ENCODE results near the gene C2CD5. TPM values are rescaled to one million over a fixed set of nuclear protein-coding genes. Genes with fewer than 3 reads are reported as not detected.

Gene C2CD5
- total and polyA plus RNA-seq, 12 donors, result 13.8 to 38.9 (median 27.4) TPM

- peaks cover 0 to 17% of the 10 kb centered on the region in 2 donors for H3K36me3 ChIP-seq (replicated peaks in 1 of 2)
- TF ChIP-seq CTCF (IDR thresholded peaks at IDR 0.05) (no peak), POLR2A (IDR thresholded peaks at IDR 0.05) (no peak)
- H3K27me3 ChIP-seq, result no peaks in the 10 kb centered on the region
- H3K4me3 ChIP-seq, result no peak overlapping the region
- no peaks in the 10 kb centered on the region for H3K9me3 ChIP-seq (replicated peaks in 1 of 3)
- WGBS, 4 donors, result 93 to 98% (median 95%) methylated on average over 2 of the region's 2 CpGs
- intact Hi-C loops (cut with DNase I), result no loop called here
- H3K27ac ChIP-seq, result no peak overlapping the region
- no peak for DNase-seq
- H3K4me1 ChIP-seq (replicated peaks in 1 of 2), result peaks cover 0 to 14% of the 10 kb centered on the region in 2 donors
Measured at GRCh38 chr12:22535478-22535877, 8.9 kb downstream of the C2CD5 start.

- H3K4me1 ChIP-seq (replicated peaks in 1 of 2), result peaks cover 0 to 14% of the 10 kb centered on the region in 2 donors
- no peak overlapping the region for H3K4me3 ChIP-seq
- WGBS, 4 donors, result 89 to 96% (median 90%) methylated on average over 1 of the region's 1 CpG
- no peaks in the 10 kb centered on the region for H3K27me3 ChIP-seq
- peaks cover 0 to 17% of the 10 kb centered on the region in 2 donors for H3K36me3 ChIP-seq (replicated peaks in 1 of 2)
- no peak overlapping the region for H3K27ac ChIP-seq
- no peaks in the 10 kb centered on the region for H3K9me3 ChIP-seq (replicated peaks in 1 of 3)
- TF ChIP-seq CTCF (IDR thresholded peaks at IDR 0.05) (no peak), POLR2A (IDR thresholded peaks at IDR 0.05) (no peak)
- intact Hi-C loops (cut with DNase I), result no loop called here
- DNase-seq, result no peak
Measured at GRCh38 chr12:22535038-22535437, 9.3 kb downstream of the C2CD5 start.

- intact Hi-C loops (cut with DNase I), result no loop called here
- Histone ChIP-seq H3K4me1 (replicated peaks in 1 of 2) (peaks cover 0 to 18% of the 10 kb centered on the region in 2 donors), H3K9me3 (replicated peaks in 1 of 3) (no peaks in the 10 kb centered on the region), H3K4me3 (no peak overlapping the region), H3K36me3 (replicated peaks in 1 of 2) (peaks cover 0 to 17% of the 10 kb centered on the region in 2 donors), H3K27me3 (no peaks in the 10 kb centered on the region), H3K27ac (no peak overlapping the region)
- no peak for TF ChIP-seq POLR2A (IDR thresholded peaks at IDR 0.05)
- TF ChIP-seq CTCF (IDR thresholded peaks at IDR 0.05), result no peak
- no peak for DNase-seq
- WGBS, 4 donors, result 92 to 97% (median 94%) methylated on average over 4 of the region's 4 CpGs
Measured at GRCh38 chr12:22533155-22533554, 11.2 kb downstream of the C2CD5 start.

GRCh38 chr12:22532317-22532716 is 12.0 kb downstream of the C2CD5 start:
- Histone ChIP-seq H3K9me3 (replicated peaks in 1 of 3) (no peaks in the 10 kb centered on the region), H3K4me3 (no peak overlapping the region), H3K36me3 (replicated peaks in 1 of 2) (peaks cover 0 to 17% of the 10 kb centered on the region in 2 donors), H3K27ac (no peak overlapping the region), H3K27me3 (no peaks in the 10 kb centered on the region), H3K4me1 (replicated peaks in 1 of 2) (peaks cover 0 to 12% of the 10 kb centered on the region in 2 donors)
- TF ChIP-seq POLR2A (IDR thresholded peaks at IDR 0.05), result no peak
- TF ChIP-seq CTCF (IDR thresholded peaks at IDR 0.05), result no peak
- DNase-seq, result no peak
- 95 to 97% (median 96%) methylated on average over 4 of the region's 4 CpGs for WGBS, 4 donors
- intact Hi-C loops (cut with DNase I), result no loop called here
